Measurements from ENCODE around the gene RHOT1.

DNA sequence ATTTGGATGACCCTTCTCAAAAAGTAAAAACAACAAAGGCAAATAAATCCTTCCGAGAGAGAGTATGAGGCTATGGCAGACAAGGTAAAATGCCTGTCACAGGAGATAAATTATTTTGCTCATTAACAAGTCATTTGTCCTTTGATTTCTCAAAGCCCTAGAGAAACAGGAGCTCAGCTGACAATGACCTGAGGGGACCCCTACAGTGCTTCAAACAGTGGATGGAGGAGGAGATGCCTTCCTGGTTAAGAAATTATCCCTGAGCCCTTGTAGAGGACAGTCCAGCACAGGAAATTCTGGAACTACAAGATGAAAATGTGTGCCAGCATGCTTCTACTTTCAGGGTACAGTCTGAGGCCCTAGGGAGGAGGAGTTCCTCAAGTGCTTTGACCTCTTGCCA, 99.3 kb downstream of the RHOT1 start:
- no peak for TF ChIP-seq POLR2AphosphoS5 (IDR thresholded peaks at IDR 0.05; ENCODE audit: low read depth)
- TF ChIP-seq, protein P1, sequence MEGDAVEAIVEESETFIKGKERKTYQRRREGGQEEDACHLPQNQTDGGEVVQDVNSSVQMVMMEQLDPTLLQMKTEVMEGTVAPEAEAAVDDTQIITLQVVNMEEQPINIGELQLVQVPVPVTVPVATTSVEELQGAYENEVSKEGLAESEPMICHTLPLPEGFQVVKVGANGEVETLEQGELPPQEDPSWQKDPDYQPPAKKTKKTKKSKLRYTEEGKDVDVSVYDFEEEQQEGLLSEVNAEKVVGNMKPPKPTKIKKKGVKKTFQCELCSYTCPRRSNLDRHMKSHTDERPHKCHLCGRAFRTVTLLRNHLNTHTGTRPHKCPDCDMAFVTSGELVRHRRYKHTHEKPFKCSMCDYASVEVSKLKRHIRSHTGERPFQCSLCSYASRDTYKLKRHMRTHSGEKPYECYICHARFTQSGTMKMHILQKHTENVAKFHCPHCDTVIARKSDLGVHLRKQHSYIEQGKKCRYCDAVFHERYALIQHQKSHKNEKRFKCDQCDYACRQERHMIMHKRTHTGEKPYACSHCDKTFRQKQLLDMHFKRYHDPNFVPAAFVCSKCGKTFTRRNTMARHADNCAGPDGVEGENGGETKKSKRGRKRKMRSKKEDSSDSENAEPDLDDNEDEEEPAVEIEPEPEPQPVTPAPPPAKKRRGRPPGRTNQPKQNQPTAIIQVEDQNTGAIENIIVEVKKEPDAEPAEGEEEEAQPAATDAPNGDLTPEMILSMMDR (IDR thresholded peaks at IDR 0.05; ENCODE audit: insufficient read depth, low read length), result no peak
